HepG2 (cell line): ENCODE measurements around the gene TFAM. TPM values are rescaled to one million over a fixed set of nuclear protein-coding genes. Genes with fewer than 3 reads are reported as not detected.

Experiments used
- ATAC-seq: fragments of 200-7000 bp; cut with Tn5 transposase; 3 replicates; pipeline ENCODE4 v1.9.1; 2020; ENCODE audit warnings: mild to moderate bottlenecking, moderate library complexity
- BruUV-seq: library from RNA; stranded (reverse); fragments of 400-500 nt; replicated peaks from 2 replicates; lab custom pipeline; 2021; lab: Mats Ljungman, UMichigan
- CTCF ChIA-PET: fragments of 300-600 bp; formaldehyde crosslinking; extraction: SDS; loops from one replicate; lab custom pipeline; 2021; ENCODE audit warnings: low total read pairs, inconsistent platforms, low intra/inter-chr PET ratio; lab: Yijun Ruan, JAX
- POLR2A ChIA-PET: fragments of 350-600 bp; sonication (Branson Sonifier 250); formaldehyde crosslinking; loops from one replicate; lab custom pipeline; 2020; ENCODE audit warnings: antibody characterized with exemption, inconsistent platforms; lab: Yijun Ruan, JAX
- DNase-seq: peaks from one replicate; pipeline ENCODE4 v3.0.0-alpha.2; 2015; ENCODE audit warnings: low spot score
- FAIRE-seq: peaks from 3 replicates; lab custom pipeline; 2011; peaks lifted over from hg19 to GRCh38; lab: Jason Lieb, UNC
- H2AFZ ChIP-seq: one replicate; pipeline ENCODE4 v1.6.1; 2011; ENCODE audit warnings: low read length, inconsistent platforms
- H3K27ac ChIP-seq: fragments of 300-600 bp; 3 replicates; pipeline ENCODE4 v1.8.0; 2011; ENCODE audit warnings: mixed run types, mild to moderate bottlenecking, mixed read lengths, low read length, inconsistent platforms; ENCODE audit not compliant: insufficient read depth; ENCODE audit errors: extremely low read length
- H3K27me3 ChIP-seq, 2 experiments: fragments of 200-600 bp in 1 of 2; 2 replicates in 1 of 2; 3 replicates in 1 of 2; pipeline versions ENCODE4 v1.6.0 to v1.8.0; 2011; ENCODE audit warnings: low read length in 2 of 2, mild to moderate bottlenecking in 2 of 2, moderate library complexity in 2 of 2, inconsistent platforms in 1 of 2; ENCODE audit not compliant: insufficient read depth in 2 of 2, control insufficient read depth in 1 of 2
- H3K36me3 ChIP-seq, 2 experiments: fragments of 200-600 bp in 1 of 2; replicated peaks in 1 of 2; 2 replicates in 1 of 2; 3 replicates in 1 of 2; pipeline versions ENCODE4 v1.5.1 to v1.8.0; 2011; ENCODE audit warnings: low read length in 2 of 2, inconsistent platforms in 1 of 2; ENCODE audit not compliant: insufficient read depth in 2 of 2, control insufficient read depth in 1 of 2
- H3K4me1 ChIP-seq: 2 replicates; pipeline ENCODE4 v1.5.1; 2012; ENCODE audit warnings: low read length, inconsistent platforms; ENCODE audit not compliant: insufficient read depth
- H3K4me2 ChIP-seq: 2 replicates; pipeline ENCODE4 v1.6.0; 2011; ENCODE audit warnings: low read depth, low read length, inconsistent platforms
- H3K4me3 ChIP-seq, 3 experiments: fragments of 200-600 bp in 1 of 3; sonication (generic), shearing (Covaris generic) in 1 of 3; replicated peaks in 1 of 3; 2 replicates each; pipeline ENCODE4 v1.5.1; 2011 to 2016; ENCODE audit warnings: low read length in 3 of 3, inconsistent platforms in 2 of 3, low read depth in 2 of 3, mild to moderate bottlenecking in 2 of 3, control low read depth in 1 of 3, mixed read lengths in 1 of 3; ENCODE audit not compliant: insufficient read depth in 1 of 3
- H3K79me2 ChIP-seq: one replicate; pipeline ENCODE4 v1.6.1; 2011; ENCODE audit warnings: low read length, inconsistent platforms; ENCODE audit not compliant: insufficient read depth
- H3K9ac ChIP-seq: 2 replicates; pipeline ENCODE4 v1.6.0; 2011; ENCODE audit warnings: mild to moderate bottlenecking, low read depth, low read length, inconsistent platforms; ENCODE audit not compliant: insufficient read depth
- H3K9me3 ChIP-seq: 2 replicates; pipeline ENCODE4 v1.5.1; 2012; ENCODE audit warnings: mild to moderate bottlenecking, low read length
- H4K20me1 ChIP-seq: 2 replicates; pipeline ENCODE4 v1.6.0; 2011; ENCODE audit warnings: inconsistent platforms, mild to moderate bottlenecking, low read length, moderate library complexity; ENCODE audit not compliant: insufficient read depth
- MAZ ChIP-seq, 2 experiments: sonication (generic) in 1 of 2; formaldehyde crosslinking in 1 of 2; IDR thresholded peaks; 2 replicates each; pipeline versions ENCODE4 v1.5.0 to v1.6.1; 2012 to 2020; ENCODE audit warnings: low read depth in 2 of 2, mild to moderate bottlenecking in 2 of 2, borderline replicate concordance in 1 of 2, improper control_type of control experiment in 1 of 2, low read length in 1 of 2, missing genetic modification reagents in 1 of 2, moderate library complexity in 1 of 2
- PREB ChIP-seq: sonication (generic); formaldehyde crosslinking; IDR thresholded peaks from 2 replicates; pipeline ENCODE4 v1.4.0; 2020; ENCODE audit warnings: missing genetic modification reagents
- U2AF1 ChIP-seq: fragments of 200-400 bp; formaldehyde crosslinking; optimal IDR thresholded peaks from 2 replicates; pipeline ENCODE3; 2017; ENCODE audit warnings: mild to moderate bottlenecking, low read depth, low read length
- XBP1 ChIP-seq: sonication (generic); formaldehyde crosslinking; IDR thresholded peaks from 2 replicates; pipeline ENCODE4 v1.5.0; 2020; ENCODE audit warnings: missing genetic modification reagents
- ZBTB39 ChIP-seq: sonication (generic); formaldehyde crosslinking; IDR thresholded peaks from 2 replicates; pipeline ENCODE4 v1.5.0; 2020; ENCODE audit warnings: missing genetic modification reagents
- ZFP36 ChIP-seq: fragments of 150-350 bp; IDR thresholded peaks from 2 replicates; pipeline ENCODE4 v1.6.1; 2018; ENCODE audit warnings: borderline replicate concordance, low read length, low read depth; ENCODE audit not compliant: partially characterized antibody
- ZFP62 ChIP-seq: sonication (generic); formaldehyde crosslinking; IDR thresholded peaks from 2 replicates; pipeline ENCODE4 v1.4.0; 2020; ENCODE audit warnings: missing genetic modification reagents
- ZNF589 ChIP-seq: sonication (generic); formaldehyde crosslinking; conservative IDR thresholded peaks from 2 replicates; pipeline ENCODE4 v1.8.0; 2022; ENCODE audit warnings: mild to moderate bottlenecking, moderate library complexity, missing genetic modification reagents
- WGBS: methylation state at CpG from one replicate; pipeline ENCODE4 v1.1.6; 2017; ENCODE audit warnings: low lambda C conversion rate; 5-methylcytosine and 5-hydroxymethylcytosine counted together
- in situ Hi-C: cut with HindIII; loops from 2 replicates; pipeline ENCODE4 v1.10.0; 2017; ENCODE audit warnings: low pct_unique_long_range_greater_than_20kb; ENCODE audit not compliant: extremely low pct_ligation_motif_present
- intact Hi-C: fragments of 100-400 bp; cut with micrococcal nuclease; formaldehyde crosslinking; loops from one replicate; pipeline ENCODE4 v1.10.0; 2022; ENCODE audit not compliant: unreplicated experiment
- polyA plus RNA-seq, 8 experiments: library from polyadenylated mRNA; depleted of rRNA in 3 of 8; stranded (reverse) in 7 of 8; unstranded in 1 of 8; fragments of >200 nt; fragmentation: Illumina TruSeq in 4 of 8; extraction: Trizol in 4 of 8; gene quantifications; 2 replicates each; pipeline versions ENCODE4 v1.2.1 to v1.2.3, GENCODE V29; 2011 to 2016; ENCODE audit warnings: low read depth in 4 of 8, missing spikeins in 1 of 8, mixed read lengths in 1 of 8; ENCODE audit not compliant: insufficient read depth in 1 of 8
- total RNA-seq, 5 experiments: library from RNA; depleted of rRNA; stranded (reverse); fragments of >200 nt; fragmentation: Illumina TruSeq; extraction: Trizol; gene quantifications; 2 replicates each; pipeline ENCODE4 v1.2.3, GENCODE V29; 2016; ENCODE audit warnings: low read depth in 1 of 5

Gene TFAM
- total and polyA plus RNA-seq, 2 of the 13 experiments (the other 11 are each of a cell fraction or from before 2014, with no cell fraction given): 18.4 to 125 TPM

DNA sequence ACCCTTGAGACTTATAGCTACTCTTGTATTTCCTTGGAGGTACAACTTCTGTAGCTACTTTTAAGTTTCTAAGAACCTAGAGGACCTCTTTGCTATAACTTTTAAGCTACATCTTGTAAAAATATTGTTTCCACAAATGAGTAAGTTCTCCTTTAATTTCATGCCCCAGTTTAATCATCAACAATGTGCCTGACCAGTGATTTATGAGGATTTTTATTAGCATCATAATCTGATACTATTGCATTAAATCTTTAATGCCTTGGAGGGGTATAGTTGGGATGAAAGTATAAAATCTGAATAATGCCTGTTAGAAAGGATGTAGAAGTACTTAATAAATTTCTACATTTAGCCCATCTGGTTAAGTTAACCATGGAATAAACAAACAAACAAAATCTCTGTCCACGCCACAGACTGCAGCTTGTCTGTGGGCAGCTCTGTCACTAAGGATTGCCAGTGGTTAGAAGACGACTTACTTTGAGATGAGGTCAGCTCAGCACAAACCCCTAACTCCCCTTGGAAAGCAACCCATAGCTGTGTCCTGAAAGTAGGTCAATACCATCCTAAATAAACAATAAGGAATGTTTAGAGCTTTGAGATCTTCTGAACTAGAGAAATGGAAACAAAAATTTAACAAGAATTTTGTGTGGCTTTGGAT, 32.1 kb upstream of the TFAM start:
- in situ Hi-C loops (no loop called here), intact Hi-C loops (no loop called here)
- ATAC-seq (no peak), DNase-seq (no peak), FAIRE-seq (no peak)
- peaks cover 24% of the 10 kb centered on the region for H3K79me2 ChIP-seq
- H3K4me1 ChIP-seq: peaks cover 31% of the 10 kb centered on the region
- no peak overlapping the region for H3K4me2 ChIP-seq
- no TSS peak for BruUV-seq
- H3K4me3 ChIP-seq: no peak overlapping the region
- no peak overlapping the region for H3K27ac ChIP-seq
- H3K9ac ChIP-seq: no peak overlapping the region
- H2AFZ ChIP-seq: no peak overlapping the region
- TF ChIP-seq MAZ (IDR thresholded peaks at IDR 0.05; ENCODE audit: borderline replicate concordance, low read depth, low read length): no peak
- TF ChIP-seq MAZ (CRISPR knock-in tag; IDR thresholded peaks at IDR 0.05; ENCODE audit: low read depth): no peak
- no peak for TF ChIP-seq XBP1
- no peak for TF ChIP-seq ZNF589 (CRISPR knock-in tag)
- no peak for TF ChIP-seq ZFP62 (CRISPR knock-in tag)
- TF ChIP-seq U2AF1: no peak
- no peak for TF ChIP-seq ZFP36
- TF ChIP-seq ZBTB39 (CRISPR knock-in tag): no peak
- TF ChIP-seq PREB (CRISPR knock-in tag): no peak
- 91% methylated on average over 2 of the region's 2 CpGs for WGBS
- H3K9me3 ChIP-seq: no peaks in the 10 kb centered on the region
- no peaks in the 10 kb centered on the region for H3K36me3 ChIP-seq
- 0 out of 2 replicates have a peak, but pooled peaks cover 2% of the 10 kb centered on the region for H4K20me1 ChIP-seq
- ChIA-PET CTCF (no interaction called here), POLR2A (interaction anchor here (1.0 kb wide), 1 partner anchor 18 kb away, joined by 3 read pairs; no protein-coding TSS in a partner anchor)
- no peaks in the 10 kb centered on the region for H3K27me3 ChIP-seq
